Activated T-helper 1 cell treated with Interleukin-2 at 50 U/mL for 16 hours (primary cell): ENCODE measurements around the gene WDR88.
A peak's percentile ranks its signal among the peaks of the same experiment; 100 is the strongest.
"Not testable (repeated sequence)": the region's sequence is repeated elsewhere in the genome, so short reads cannot be mapped to it uniquely, and the experiment has no call there.

Experiments
- DNase-seq: peaks from one replicate; pipeline ENCODE4 v3.0.0-alpha.2; 2020; ENCODE audit warnings: low read depth

The WDR88 gene

GRCh38 chr19:33129901-33130300 is 2.0 kb upstream of the WDR88 start:
- DNase-seq, result no peak

GRCh38 chr19:33130433-33130832 is 1.5 kb upstream of the WDR88 start:
- DNase-seq, result no peak

GRCh38 chr19:33132425-33132824 is 511 bp downstream of the WDR88 start:
- DNase-seq, result no peak

DNA sequence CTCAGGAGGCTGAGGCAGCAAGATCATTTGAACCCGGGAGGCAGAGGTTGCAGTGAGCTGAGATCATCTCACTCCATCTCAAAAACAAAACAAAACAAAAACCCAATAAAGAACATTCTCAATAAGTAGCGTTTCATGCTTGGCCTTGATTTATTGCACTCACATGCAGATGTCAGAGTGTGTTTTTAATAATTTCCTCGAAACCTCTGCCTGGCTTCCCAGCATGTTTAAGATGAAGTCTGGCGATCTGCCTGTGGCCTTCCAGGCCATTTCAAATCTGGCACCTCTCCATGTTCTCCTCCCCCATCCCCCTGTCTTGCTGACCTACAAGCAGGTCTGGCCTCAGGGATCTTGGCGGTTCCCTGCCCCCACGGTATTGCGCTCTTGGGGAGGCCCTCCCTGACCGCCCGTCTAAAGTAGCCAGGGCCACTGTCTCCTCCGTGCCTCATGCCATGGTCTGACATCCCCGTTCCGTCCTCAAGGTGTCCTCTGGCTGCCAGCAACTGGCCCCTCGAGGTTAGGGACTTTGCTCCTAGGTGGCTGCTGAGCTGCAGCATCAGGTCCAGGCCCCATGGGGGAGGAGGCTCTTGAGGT is 1.6 kb downstream of the WDR88 start:
- DNase-seq, result no peak

GRCh38 chr19:33134571-33135041 is 2.7 kb downstream of the WDR88 start:
- peak; percentile 32 for DNase-seq

GRCh38 chr19:33139165-33139564 is 7.3 kb downstream of the WDR88 start:
- DNase-seq, result no peak

DNA sequence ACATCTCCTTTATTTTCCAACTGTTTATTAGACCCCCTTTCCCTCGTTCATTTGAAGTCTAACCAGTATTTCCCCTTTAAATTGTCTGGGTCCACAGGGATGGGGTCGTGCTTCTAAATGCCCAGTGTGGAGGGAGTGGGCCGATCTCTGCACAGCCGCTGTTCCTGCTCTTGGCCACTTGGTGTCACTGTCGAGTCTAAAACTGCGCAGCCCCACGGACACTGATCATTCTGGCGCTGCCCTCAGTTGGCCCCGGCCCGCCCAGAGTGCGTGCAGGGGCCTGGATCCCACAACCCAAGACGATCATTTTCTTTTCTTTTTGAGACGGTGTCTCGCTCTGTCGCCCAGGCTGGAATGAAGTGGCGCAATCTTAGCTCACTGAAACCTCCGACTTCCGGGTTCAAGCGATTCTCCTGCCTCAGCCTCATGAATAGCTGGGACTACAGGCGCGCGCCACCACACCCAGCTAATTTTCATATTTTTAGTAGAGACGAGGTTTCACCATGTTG is 12.0 kb downstream of the WDR88 start:
- peak; percentile 34 for DNase-seq

- no peak for DNase-seq
Observed at GRCh38 chr19:33146209-33146608, 14.3 kb downstream of the WDR88 start.

GRCh38 chr19:33147538-33147937 is 15.6 kb downstream of the WDR88 start:
- no peak for DNase-seq

DNA sequence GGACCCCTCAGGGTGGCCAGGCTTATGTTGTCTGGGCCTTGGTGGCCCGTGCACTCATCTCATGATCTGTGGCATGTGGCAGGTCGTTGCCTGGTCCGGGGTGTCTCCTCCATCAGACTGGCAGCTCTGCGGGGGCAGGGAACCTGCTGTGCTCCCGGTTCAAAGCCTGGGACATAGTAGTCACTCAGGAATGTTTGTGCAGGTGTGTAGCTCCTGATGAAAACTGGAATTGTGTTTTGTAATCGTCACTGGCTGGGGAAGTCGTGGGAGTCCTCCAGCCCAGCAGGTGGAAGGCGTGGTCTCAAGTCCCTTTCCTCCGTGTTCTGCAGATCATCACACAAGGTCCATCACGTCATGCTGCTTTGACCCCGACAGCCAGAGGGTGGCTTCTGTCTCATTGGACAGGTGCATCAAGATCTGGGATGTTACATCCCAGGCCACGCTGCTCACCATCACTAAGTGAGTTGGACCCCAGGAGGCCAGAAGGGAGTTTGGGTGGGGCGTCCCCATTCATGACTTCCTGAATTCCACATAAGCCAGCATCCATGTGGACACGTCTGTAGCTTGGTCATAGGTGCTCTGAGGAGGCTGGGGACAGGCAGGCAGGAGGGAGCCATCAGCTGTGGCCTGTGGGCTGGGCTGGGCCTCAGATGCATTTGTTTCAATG is 19.1 kb downstream of the WDR88 start:
- no peak for DNase-seq

- no peak for DNase-seq
Observed at GRCh38 chr19:33152176-33152575, 20.3 kb downstream of the WDR88 start.

- not testable (repeated sequence) for DNase-seq
Observed at GRCh38 chr19:33152625-33153024, 20.7 kb downstream of the WDR88 start.

DNA sequence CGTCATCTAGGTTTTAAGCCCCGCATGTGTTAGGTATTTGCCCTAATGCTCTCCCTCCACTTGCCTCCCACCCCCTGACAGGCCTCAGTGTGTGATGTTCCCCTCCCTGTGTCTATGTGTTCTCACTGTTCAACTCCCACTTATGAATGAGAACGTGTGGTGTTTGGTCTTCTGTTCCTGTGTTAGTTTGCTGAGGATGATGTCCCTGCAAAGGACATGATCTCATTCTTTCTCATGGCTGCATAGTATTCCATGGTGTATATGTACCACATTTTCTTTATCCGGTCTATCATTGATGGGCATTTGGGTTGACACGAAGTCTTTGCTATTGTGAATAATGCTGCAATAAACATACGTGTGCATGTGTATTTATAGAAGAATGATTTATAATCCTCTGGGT is 22.4 kb downstream of the WDR88 start:
- DNase-seq, result not testable (repeated sequence)

DNA sequence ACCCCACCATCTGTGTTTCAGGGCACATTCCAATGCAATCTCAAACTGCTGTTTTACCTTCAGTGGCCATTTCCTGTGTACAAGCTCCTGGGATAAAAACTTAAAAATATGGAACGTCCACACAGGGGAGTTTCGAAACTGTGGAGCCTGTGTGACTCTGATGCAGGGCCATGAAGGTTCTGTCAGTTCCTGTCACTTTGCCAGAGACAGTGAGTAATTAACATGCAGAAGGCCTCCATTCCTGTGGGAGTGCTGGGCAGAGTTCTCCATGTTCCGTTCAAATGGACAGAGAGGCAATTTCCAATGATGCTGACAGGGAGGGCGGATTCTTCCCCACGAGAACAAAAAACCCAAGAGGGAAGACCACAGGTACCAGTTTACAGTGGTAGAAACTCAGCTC is 24.4 kb downstream of the WDR88 start:
- DNase-seq, result no peak

- no peak for DNase-seq
Observed at GRCh38 chr19:33157906-33158305, 26.0 kb downstream of the WDR88 start.

DNA sequence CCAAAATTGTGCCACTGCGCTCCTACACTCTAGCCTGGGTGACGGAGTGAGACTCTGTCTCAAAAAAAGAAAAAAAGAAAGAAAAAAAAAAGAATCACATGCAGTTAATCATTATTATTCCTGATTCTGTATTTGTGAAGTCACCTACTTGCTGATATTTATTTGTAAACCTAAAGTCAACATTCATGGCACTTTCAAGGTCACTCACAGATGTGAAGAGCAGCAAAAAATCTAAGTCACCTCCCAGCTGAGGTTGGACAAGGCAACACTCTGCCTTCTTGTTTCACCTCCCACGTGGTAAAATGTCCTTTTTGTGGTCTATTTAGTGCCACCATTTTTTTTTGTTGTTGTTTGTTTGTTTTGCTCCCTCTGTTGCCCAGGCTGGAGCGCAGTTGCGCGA is 26.5 kb downstream of the WDR88 start:
- DNase-seq, result no peak

GRCh38 chr19:33159149-33159548 is 27.2 kb downstream of the WDR88 start:
- no peak for DNase-seq

GRCh38 chr19:33159893-33160292 is 28.0 kb downstream of the WDR88 start:
- DNase-seq, result no peak

DNA sequence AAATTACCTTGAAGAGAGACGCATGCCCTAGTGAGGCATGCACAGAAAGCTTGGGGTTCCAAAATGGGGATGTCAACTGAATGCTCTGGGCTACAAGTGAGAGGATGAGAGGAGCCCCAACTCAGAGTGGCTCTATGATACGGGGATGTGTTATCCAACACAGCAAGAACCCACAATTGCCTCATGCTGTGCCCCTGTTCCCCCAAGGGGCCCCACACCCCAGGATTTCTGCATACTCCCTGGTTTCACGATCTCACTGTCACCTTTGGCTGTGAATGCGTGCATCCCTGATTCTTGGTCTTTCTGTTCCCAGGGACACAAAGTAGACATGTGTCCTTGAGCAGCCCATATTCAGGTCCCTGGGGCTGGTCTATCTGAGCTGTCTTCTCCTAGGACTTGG is 29.3 kb downstream of the WDR88 start:
- no peak for DNase-seq

GRCh38 chr19:33163481-33163880 is 31.6 kb downstream of the WDR88 start:
- no peak for DNase-seq

GRCh38 chr19:33166037-33166436 is 34.1 kb downstream of the WDR88 start:
- not testable (repeated sequence) for DNase-seq

DNA sequence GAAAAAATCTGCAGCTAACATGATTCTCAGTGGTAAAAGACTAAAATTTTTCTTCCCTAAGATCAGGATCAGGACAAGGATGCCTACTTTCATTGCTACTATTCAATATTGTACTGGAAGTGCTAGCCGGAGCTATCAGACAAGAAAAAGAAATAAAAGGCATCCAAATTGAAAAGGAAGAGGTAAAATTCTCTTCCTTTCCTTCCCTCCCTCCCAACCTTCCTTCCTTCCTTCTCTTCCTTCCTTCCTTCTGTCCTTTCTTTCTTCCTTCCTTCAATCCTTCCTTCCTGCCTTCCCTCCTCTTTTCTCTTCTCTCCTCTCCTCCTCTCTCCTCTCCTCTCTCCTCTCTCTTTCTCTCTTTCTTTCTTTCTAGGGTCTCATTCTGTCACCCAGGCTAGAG is 35.5 kb downstream of the WDR88 start:
- DNase-seq, result no peak

GRCh38 chr19:33168528-33168927 is 36.6 kb downstream of the WDR88 start:
- DNase-seq, result no peak
